Anterior cingulate cortex (tissue), 58 donors: ENCODE data around the gene SEMA7A.
A peak's percentile ranks its signal among the peaks of the same experiment; 100 is the strongest.
"Not testable (repeated sequence)": the region's sequence is repeated elsewhere in the genome, so short reads cannot be mapped to it uniquely, and the experiment has no call there.

Experiments used
- DNase-seq, 58 donors: peaks; one replicate each; lab custom pipeline; 2025; lab: John Stamatoyannopoulos, UW

Gene SEMA7A

GRCh38 chr15:74391582-74392450 is 41.9 kb downstream of the SEMA7A start:
- no peak for DNase-seq

GRCh38 chr15:74390647-74391288 is 43.0 kb downstream of the SEMA7A start:
- DNase-seq = no peak

- not testable (repeated sequence) for DNase-seq
Measured at GRCh38 chr15:74390049-74390646, 43.6 kb downstream of the SEMA7A start.

GRCh38 chr15:74389241-74390048 is 44.3 kb downstream of the SEMA7A start:
- DNase-seq = no peak

GRCh38 chr15:74388363-74388951 is 45.3 kb downstream of the SEMA7A start:
- DNase-seq = no peak

GRCh38 chr15:74387621-74388362 is 46.0 kb downstream of the SEMA7A start:
- DNase-seq = no peak

- no peak for DNase-seq
Measured at GRCh38 chr15:74387141-74387541, 46.6 kb downstream of the SEMA7A start.

- no peak for DNase-seq
Measured at GRCh38 chr15:74386496-74387140, 47.1 kb downstream of the SEMA7A start.

- DNase-seq = no peak
Measured at GRCh38 chr15:74385733-74386132, 48.0 kb downstream of the SEMA7A start.

GRCh38 chr15:74384881-74385643 is 48.7 kb downstream of the SEMA7A start:
- no peak for DNase-seq

- DNase-seq = no peak
Measured at GRCh38 chr15:74384566-74384880, 49.2 kb downstream of the SEMA7A start.

GRCh38 chr15:74383695-74384565 is 49.8 kb downstream of the SEMA7A start:
- peak in 11 of 58 donors; percentile 10 to 49 (median 24) for DNase-seq

GRCh38 chr15:74383286-74383685 is 50.5 kb downstream of the SEMA7A start:
- DNase-seq = no peak

- DNase-seq = peak in 57 of 58 donors; percentile 18 to 95 (median 79)
Measured at GRCh38 chr15:74382004-74382816, 51.5 kb downstream of the SEMA7A start.

GRCh38 chr15:74381481-74381880 is 52.3 kb downstream of the SEMA7A start:
- DNase-seq = no peak

GRCh38 chr15:74381190-74381453 is 52.6 kb downstream of the SEMA7A start:
- no peak for DNase-seq
